Measurements from ENCODE around the gene ODF4. TPM values are rescaled to one million over a fixed set of nuclear protein-coding genes. Genes with fewer than 3 reads are reported as not detected.
A peak's percentile ranks its signal among the peaks of the same experiment; 100 is the strongest.

The ODF4 gene
- total RNA-seq, 1 donor: not detected

- no peaks in the 10 kb centered on the region for H3K79me2 ChIP-seq (ENCODE audit: insufficient read depth, low read length)
- H3K36me3 ChIP-seq (ENCODE audit: insufficient read depth, low read length): no peaks in the 10 kb centered on the region
- H3K4me3 ChIP-seq (ENCODE audit: insufficient read depth, low read length): no peak overlapping the region
- DNase-seq (ENCODE audit: insufficient read length, low spot score, missing footprints): no peak
- no peaks in the 10 kb centered on the region for H3K9me3 ChIP-seq (ENCODE audit: low read depth, low read length)
- no peak overlapping the region for H2AFZ ChIP-seq (ENCODE audit: low read length)
- no peak overlapping the region for H3K27ac ChIP-seq (ENCODE audit: low read depth, low read length)
- no peaks in the 10 kb centered on the region for H3K27me3 ChIP-seq (ENCODE audit: insufficient read depth, low read length)
- H3K4me2 ChIP-seq (ENCODE audit: insufficient read depth, low read length): no peak overlapping the region
- TF ChIP-seq, protein P1, sequence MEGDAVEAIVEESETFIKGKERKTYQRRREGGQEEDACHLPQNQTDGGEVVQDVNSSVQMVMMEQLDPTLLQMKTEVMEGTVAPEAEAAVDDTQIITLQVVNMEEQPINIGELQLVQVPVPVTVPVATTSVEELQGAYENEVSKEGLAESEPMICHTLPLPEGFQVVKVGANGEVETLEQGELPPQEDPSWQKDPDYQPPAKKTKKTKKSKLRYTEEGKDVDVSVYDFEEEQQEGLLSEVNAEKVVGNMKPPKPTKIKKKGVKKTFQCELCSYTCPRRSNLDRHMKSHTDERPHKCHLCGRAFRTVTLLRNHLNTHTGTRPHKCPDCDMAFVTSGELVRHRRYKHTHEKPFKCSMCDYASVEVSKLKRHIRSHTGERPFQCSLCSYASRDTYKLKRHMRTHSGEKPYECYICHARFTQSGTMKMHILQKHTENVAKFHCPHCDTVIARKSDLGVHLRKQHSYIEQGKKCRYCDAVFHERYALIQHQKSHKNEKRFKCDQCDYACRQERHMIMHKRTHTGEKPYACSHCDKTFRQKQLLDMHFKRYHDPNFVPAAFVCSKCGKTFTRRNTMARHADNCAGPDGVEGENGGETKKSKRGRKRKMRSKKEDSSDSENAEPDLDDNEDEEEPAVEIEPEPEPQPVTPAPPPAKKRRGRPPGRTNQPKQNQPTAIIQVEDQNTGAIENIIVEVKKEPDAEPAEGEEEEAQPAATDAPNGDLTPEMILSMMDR (IDR thresholded peaks at IDR 0.05; ENCODE audit: extremely low read depth, low read depth, low read length): no peak
- H3K4me1 ChIP-seq (ENCODE audit: insufficient read depth, low read length): peaks cover 5% of the 10 kb centered on the region
- no peaks in the 10 kb centered on the region for H4K20me1 ChIP-seq (ENCODE audit: insufficient read depth, low read length)
These were observed 14.7 kb upstream of the ODF4 start for GRCh38 chr17:8324923-8325322.

DNA sequence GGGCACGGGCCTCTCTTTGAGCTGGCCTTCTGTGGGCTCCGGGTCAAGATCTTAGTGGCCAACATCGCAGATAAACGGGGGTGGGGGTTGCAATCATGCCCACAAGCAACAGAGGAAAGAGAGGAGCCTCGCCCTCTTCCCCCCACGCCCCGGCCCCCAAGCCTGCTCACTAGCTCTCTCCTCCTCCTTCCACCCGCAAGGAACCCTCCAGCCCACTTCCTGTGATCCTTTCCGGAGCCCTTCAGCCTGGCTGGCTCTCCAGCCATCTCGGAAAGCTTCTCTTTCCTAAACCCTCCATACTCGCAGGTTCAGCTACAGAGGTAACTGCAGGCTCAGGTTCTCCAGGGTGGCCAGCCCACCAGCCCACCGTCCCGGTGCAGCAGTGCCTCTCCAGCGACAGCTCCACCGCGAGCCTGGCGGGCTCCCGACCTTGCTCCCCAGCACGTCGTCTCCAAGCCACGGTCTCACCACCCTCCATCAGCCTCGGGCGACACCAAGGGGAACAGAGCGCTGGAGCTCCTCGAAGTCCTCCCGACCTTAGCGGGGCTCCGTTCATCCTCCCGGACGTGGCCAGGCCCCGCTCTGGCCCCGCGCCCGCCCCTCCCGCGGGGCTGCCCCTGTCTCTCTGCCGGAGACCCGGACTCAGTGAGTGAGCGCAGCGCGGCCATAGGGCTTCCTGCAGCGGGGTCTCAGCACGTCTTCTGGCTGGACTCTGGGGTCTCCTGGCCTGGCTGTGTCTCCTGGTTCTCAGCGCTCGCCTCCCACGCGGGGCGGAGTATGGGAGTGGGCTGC lies 12.9 kb upstream of the ODF4 start:
- peak overlapping the region; percentile 84 for H3K4me2 ChIP-seq (ENCODE audit: insufficient read depth, low read length)
- DNase-seq (ENCODE audit: insufficient read length, low spot score, missing footprints): peak; percentile 93

GRCh38 chr17:8327303-8327649 lies 12.4 kb upstream of the ODF4 start:
- Histone ChIP-seq H3K4me2 (ENCODE audit: insufficient read depth, low read length) (peak overlapping the region; percentile 84), H3K36me3 (ENCODE audit: insufficient read depth, low read length) (no peaks in the 10 kb centered on the region), H3K27me3 (ENCODE audit: insufficient read depth, low read length) (no peaks in the 10 kb centered on the region), H3K4me1 (ENCODE audit: insufficient read depth, low read length) (peaks cover 5% of the 10 kb centered on the region), H4K20me1 (ENCODE audit: insufficient read depth, low read length) (no peaks in the 10 kb centered on the region), H3K9me3 (ENCODE audit: low read depth, low read length) (no peaks in the 10 kb centered on the region), H2AFZ (ENCODE audit: low read length) (peak overlapping the region; percentile 92), H3K4me3 (ENCODE audit: insufficient read depth, low read length) (peak overlapping the region; percentile 78), H3K79me2 (ENCODE audit: insufficient read depth, low read length) (no peaks in the 10 kb centered on the region), H3K27ac (ENCODE audit: low read depth, low read length) (no peak overlapping the region)
- peak; percentile 82 for DNase-seq (ENCODE audit: insufficient read length, low spot score, missing footprints)
- TF ChIP-seq, protein P1 (IDR thresholded peaks at IDR 0.05; ENCODE audit: extremely low read depth, low read depth, low read length): no peak

More for the DNA sequence above, 12.9 kb upstream of the ODF4 start:
- no peaks in the 10 kb centered on the region for H3K36me3 ChIP-seq (ENCODE audit: insufficient read depth, low read length)
- H3K4me3 ChIP-seq (ENCODE audit: insufficient read depth, low read length): peak overlapping the region; percentile 78
- H3K9me3 ChIP-seq (ENCODE audit: low read depth, low read length): no peaks in the 10 kb centered on the region
- TF ChIP-seq, protein P1 (IDR thresholded peaks at IDR 0.05; ENCODE audit: extremely low read depth, low read depth, low read length): no peak
- no peak overlapping the region for H3K27ac ChIP-seq (ENCODE audit: low read depth, low read length)
- H3K4me1 ChIP-seq (ENCODE audit: insufficient read depth, low read length): peaks cover 5% of the 10 kb centered on the region
- H4K20me1 ChIP-seq (ENCODE audit: insufficient read depth, low read length): no peaks in the 10 kb centered on the region
- H2AFZ ChIP-seq (ENCODE audit: low read length): peak overlapping the region; percentile 92
- no peaks in the 10 kb centered on the region for H3K79me2 ChIP-seq (ENCODE audit: insufficient read depth, low read length)
- no peaks in the 10 kb centered on the region for H3K27me3 ChIP-seq (ENCODE audit: insufficient read depth, low read length)

GRCh38 chr17:8332128-8332527 lies 7.5 kb upstream of the ODF4 start:
- no peak overlapping the region for H3K4me2 ChIP-seq (ENCODE audit: insufficient read depth, low read length)
- no peak overlapping the region for H3K27ac ChIP-seq (ENCODE audit: low read depth, low read length)
- DNase-seq (ENCODE audit: insufficient read length, low spot score, missing footprints): no peak
- TF ChIP-seq, protein P1 (IDR thresholded peaks at IDR 0.05; ENCODE audit: extremely low read depth, low read depth, low read length): no peak
- no peaks in the 10 kb centered on the region for H3K36me3 ChIP-seq (ENCODE audit: insufficient read depth, low read length)
- H2AFZ ChIP-seq (ENCODE audit: low read length): no peak overlapping the region
- H4K20me1 ChIP-seq (ENCODE audit: insufficient read depth, low read length): no peaks in the 10 kb centered on the region
- no peaks in the 10 kb centered on the region for H3K79me2 ChIP-seq (ENCODE audit: insufficient read depth, low read length)
- no peak overlapping the region for H3K4me3 ChIP-seq (ENCODE audit: insufficient read depth, low read length)
- peaks cover under 1% of the 10 kb centered on the region for H3K4me1 ChIP-seq (ENCODE audit: insufficient read depth, low read length)
- no peaks in the 10 kb centered on the region for H3K27me3 ChIP-seq (ENCODE audit: insufficient read depth, low read length)
- H3K9me3 ChIP-seq (ENCODE audit: low read depth, low read length): no peaks in the 10 kb centered on the region
